B cell (primary cell): ENCODE data around the gene RGS6. TPM values are rescaled to one million over a fixed set of nuclear protein-coding genes. Genes with fewer than 3 reads are reported as not detected.
A peak's percentile ranks its signal among the peaks of the same experiment; 100 is the strongest.

Experiments used
- ATAC-seq: fragments of 200-7000 bp; cut with Tn5 transposase; one replicate; pipeline ENCODE4 v1.10.0; 2021; ENCODE audit warnings: low read depth, mild to moderate bottlenecking, moderate number of reproducible peaks, moderate library complexity
- CTCF ChIA-PET: fragments of 350-600 bp; sonication (Branson Sonifier 250); formaldehyde crosslinking; loops from one replicate; lab custom pipeline; 2021; ENCODE audit warnings: antibody characterized with exemption, inconsistent platforms; lab: Charles Lee
- POLR2A ChIA-PET: fragments of 350-600 bp; sonication (Branson Sonifier 250); formaldehyde crosslinking; loops from one replicate; lab custom pipeline; 2021; ENCODE audit warnings: antibody characterized with exemption; lab: Charles Lee
- DNase-seq: peaks from one replicate; pipeline ENCODE4 v3.0.0; 2013
- H2AFZ ChIP-seq: 2 replicates; pipeline ENCODE4 v1.6.1; 2012; ENCODE audit warnings: mild to moderate bottlenecking, low read depth, low read length; ENCODE audit not compliant: insufficient read depth, poor library complexity, severe bottlenecking
- H3K27ac ChIP-seq, 2 donors: 1 replicate in 1 of 2; 2 replicates in 1 of 2; pipeline ENCODE4 v1.5.1; 2012 to 2013; ENCODE audit warnings: low read length in 2 of 2, mild to moderate bottlenecking in 2 of 2, moderate library complexity in 1 of 2
- H3K27me3 ChIP-seq, 4 experiments: fragments of 200-600 bp in 1 of 4; sonication (generic) in 1 of 4; replicated peaks in 1 of 4; 1 replicate in 2 of 4; 2 replicates in 2 of 4; pipeline versions ENCODE4 v1.6.1 to v1.7.0; 2013 to 2016; ENCODE audit warnings: low read length in 3 of 4, mild to moderate bottlenecking in 2 of 4, mixed read lengths in 1 of 4, moderate library complexity in 1 of 4; ENCODE audit not compliant: insufficient read depth in 4 of 4, control insufficient read depth in 3 of 4; ENCODE audit errors: control extremely low read depth in 1 of 4
- H3K36me3 ChIP-seq, 2 experiments: replicated peaks in 1 of 2; 1 replicate in 1 of 2; 2 replicates in 1 of 2; pipeline versions ENCODE4 v1.6.1 to v1.7.1; 2013; ENCODE audit warnings: low read length in 1 of 2; ENCODE audit not compliant: insufficient read depth in 2 of 2, control insufficient read depth in 1 of 2; ENCODE audit errors: control extremely low read depth in 1 of 2, extremely low read depth in 1 of 2
- H3K4me1 ChIP-seq, 2 donors: fragments of 200-600 bp in 1 of 2; sonication (generic) in 1 of 2; 1 replicate in 1 of 2; 2 replicates in 1 of 2; pipeline versions ENCODE4 v1.5.1 to v1.6.1; 2013 to 2017; ENCODE audit warnings: low read length in 2 of 2; ENCODE audit not compliant: control insufficient read depth in 2 of 2, insufficient read depth in 2 of 2
- H3K4me2 ChIP-seq: replicated peaks from 2 replicates; pipeline ENCODE3; 2012; ENCODE audit warnings: mild to moderate bottlenecking, low read depth, low read length; ENCODE audit not compliant: poor library complexity, severe bottlenecking
- H3K4me3 ChIP-seq, 5 experiments: fragments of 200-600 bp in 1 of 5; sonication (generic) in 1 of 5; 1 replicate in 3 of 5; 2 replicates in 2 of 5; pipeline versions ENCODE4 v1.5.1 to v1.7.0; 2011 to 2016; ENCODE audit warnings: low read length in 4 of 5, mild to moderate bottlenecking in 4 of 5, low read depth in 2 of 5, control low read depth in 1 of 5, moderate library complexity in 1 of 5; ENCODE audit not compliant: insufficient read depth in 1 of 5; ENCODE audit errors: control extremely low read depth in 1 of 5, extremely low read depth in 1 of 5
- H3K79me2 ChIP-seq: fragments of 200-600 bp; sonication (generic); one replicate; pipeline ENCODE4 v1.6.0; 2016; ENCODE audit warnings: low read length; ENCODE audit not compliant: control insufficient read depth, insufficient read depth
- H3K9ac ChIP-seq: fragments of 200-600 bp; sonication (generic); 2 replicates; pipeline ENCODE4 v1.6.1; 2017; ENCODE audit warnings: mild to moderate bottlenecking, low read length, moderate library complexity
- H3K9me3 ChIP-seq, 3 donors: one replicate each; pipeline versions ENCODE4 v1.6.1 to v1.7.1; 2013; ENCODE audit warnings: low read length in 2 of 3; ENCODE audit not compliant: control insufficient read depth in 2 of 3, insufficient read depth in 1 of 3; ENCODE audit errors: control extremely low read depth in 1 of 3
- H4K20me1 ChIP-seq: 2 replicates; pipeline ENCODE4 v1.6.0; 2012; ENCODE audit warnings: mild to moderate bottlenecking, low read length; ENCODE audit not compliant: insufficient read depth, control insufficient read depth, poor library complexity, severe bottlenecking
- H3K27ac Mint-ChIP-seq: one replicate; pipeline ENCODE4 v1.8.0; 2021; ENCODE audit warnings: mixed read lengths
- H3K27me3 Mint-ChIP-seq: one replicate; pipeline ENCODE4 v1.8.0; 2021; ENCODE audit warnings: mixed read lengths
- H3K4me1 Mint-ChIP-seq: one replicate; pipeline ENCODE4 v1.8.0; 2021; ENCODE audit warnings: mixed read lengths
- H3K4me3 Mint-ChIP-seq: one replicate; pipeline ENCODE4 v1.8.0; 2021; ENCODE audit warnings: mixed read lengths
- H3K9me3 Mint-ChIP-seq: one replicate; pipeline ENCODE4 v1.8.0; 2022; ENCODE audit warnings: mixed read lengths; ENCODE audit not compliant: insufficient read depth
- CTCF ChIP-seq: fragments of 200-600 bp; IDR thresholded peaks from one replicate; pipeline ENCODE4 v1.8.0; 2022; ENCODE audit warnings: antibody characterized with exemption, mild to moderate bottlenecking
- EZH2 ChIP-seq: IDR thresholded peaks from 2 replicates; pipeline ENCODE4 v1.6.1; 2012; ENCODE audit warnings: borderline replicate concordance, low read depth, mild to moderate bottlenecking, moderate library complexity, low read length; ENCODE audit not compliant: insufficient read depth, poor library complexity, severe bottlenecking
- WGBS: methylation state at CpG from one replicate; pipeline ENCODE4 v1.1.5; 2013; ENCODE audit warnings: missing lambda C conversion rate; ENCODE audit not compliant: insufficient coverage; 5-methylcytosine and 5-hydroxymethylcytosine counted together
- intact Hi-C: fragments of 100-400 bp; cut with micrococcal nuclease; formaldehyde crosslinking; loops from one replicate; pipeline ENCODE4 v1.10.0; 2022
- polyA plus RNA-seq: library from polyadenylated mRNA; depleted of rRNA; stranded (reverse); fragments of >200 nt; gene quantifications from 2 replicates; pipeline ENCODE4 v1.2.3, GENCODE V29; 2012
- total RNA-seq, 2 donors: library from RNA; stranded (reverse); fragments of 120-200 nt in 1 of 2; gene quantifications; 1 replicate in 1 of 2; 2 replicates in 1 of 2; pipeline versions ENCODE4 v1.2.3 to v1.2.4, GENCODE V29; 2013 to 2022

The RGS6 gene
- total and polyA plus RNA-seq, 2 donors (not counting 1 experiment from before 2014, with no cell fraction given), result 0.07 TPM; not detected in 1

DNA sequence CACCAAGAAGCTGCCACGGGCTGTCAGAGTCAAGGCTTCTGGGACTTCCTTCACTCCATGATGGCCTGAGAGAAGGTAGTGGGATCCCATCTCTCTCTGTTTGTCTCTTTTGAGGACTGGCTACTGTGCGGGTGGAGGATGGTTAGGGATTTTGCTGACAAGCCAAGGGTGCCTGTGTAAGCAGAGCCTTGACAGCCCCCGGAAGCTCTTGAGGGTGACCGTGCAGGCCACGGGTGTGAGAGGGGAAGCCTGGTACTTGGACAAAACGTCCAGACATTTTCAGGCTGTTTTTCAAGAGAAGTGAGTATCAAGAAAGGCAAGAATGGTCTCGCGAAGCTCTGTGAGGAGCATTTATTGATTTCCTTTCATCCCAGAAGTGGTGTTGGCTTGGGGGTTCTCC, 609.3 kb downstream of the RGS6 start:
- Mint-ChIP-seq H3K27ac (no peak overlapping the region), H3K4me3 (no peak overlapping the region), H3K9me3 (no peaks in the 10 kb centered on the region), H3K27me3 (no peaks in the 10 kb centered on the region), H3K4me1 (peaks cover 72% of the 10 kb centered on the region)
- H3K4me2 ChIP-seq, result no peak overlapping the region
- H3K9me3 ChIP-seq, result peaks cover 0 to 8% (median 0%) of the 10 kb centered on the region in 3 donors
- H3K27ac ChIP-seq, result no peak overlapping the region
- DNase-seq (no peak), ATAC-seq (no peak)
- no peak for TF ChIP-seq EZH2
- no peak for TF ChIP-seq CTCF
- no peak overlapping the region for H3K4me3 ChIP-seq
- no peaks in the 10 kb centered on the region for H3K27me3 ChIP-seq
- no peaks in the 10 kb centered on the region for H4K20me1 ChIP-seq
- no peaks in the 10 kb centered on the region for H3K36me3 ChIP-seq
- CTCF ChIA-PET, result interaction anchor here (1.3 kb wide), 1 partner anchor 367 kb away, joined by 4 read pairs; no protein-coding TSS in a partner anchor
- POLR2A ChIA-PET, result no interaction called here
- peaks cover 62 to 79% of the 10 kb centered on the region in 2 donors for H3K4me1 ChIP-seq
- H2AFZ ChIP-seq, result no peak overlapping the region
- no peak overlapping the region for H3K9ac ChIP-seq
- 96% methylated on average over 8 of the region's 8 CpGs for WGBS
- intact Hi-C loops, result no loop called here
- H3K79me2 ChIP-seq, result no peaks in the 10 kb centered on the region

DNA sequence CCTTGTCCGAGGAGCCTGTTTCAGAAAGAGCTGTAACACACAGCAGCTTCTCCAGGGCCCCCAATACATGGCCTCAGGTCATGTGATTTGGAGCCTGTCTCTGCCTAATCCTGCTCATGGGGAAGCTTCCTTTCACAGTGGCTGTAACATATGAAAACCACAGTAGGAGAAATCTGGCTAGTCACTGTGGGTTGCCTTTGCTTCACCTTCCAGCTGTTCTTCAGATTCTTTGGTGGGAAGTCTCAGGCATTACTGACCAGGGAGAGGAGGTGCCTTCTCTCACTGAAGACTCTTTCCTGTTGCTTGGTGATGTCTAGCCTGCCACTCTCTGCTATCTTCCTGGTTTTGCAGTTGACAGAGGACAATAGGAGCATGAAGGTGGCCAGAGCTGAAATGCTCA, 611.1 kb downstream of the RGS6 start:
- Histone ChIP-seq H3K9ac (no peak overlapping the region), H3K36me3 (no peaks in the 10 kb centered on the region), H3K9me3 (peaks cover 0 to 8% (median 0%) of the 10 kb centered on the region in 3 donors), H4K20me1 (no peaks in the 10 kb centered on the region), H3K27me3 (no peaks in the 10 kb centered on the region), H3K4me3 (no peak overlapping the region), H3K79me2 (no peaks in the 10 kb centered on the region), H3K4me2 (no peak overlapping the region), H3K4me1 (peaks cover 68 to 79% of the 10 kb centered on the region in 2 donors), H2AFZ (no peak overlapping the region), H3K27ac (no peak overlapping the region)
- Mint-ChIP-seq H3K4me1 (peaks cover 73% of the 10 kb centered on the region), H3K27me3 (no peaks in the 10 kb centered on the region), H3K27ac (peak overlapping the region; percentile 71), H3K4me3 (no peak overlapping the region), H3K9me3 (no peaks in the 10 kb centered on the region)
- WGBS, result 87% methylated on average over 1 of the region's 1 CpG
- POLR2A ChIA-PET, result no interaction called here
- TF ChIP-seq EZH2 (no peak), CTCF (no peak)
- DNase-seq, result no peak
- no peak for ATAC-seq
- CTCF ChIA-PET, result interaction anchor here (1.1 to 1.7 kb wide), 3 partner anchors 15 to 28 kb away, joined by 3 to 4 read pairs (median 3); no protein-coding TSS in a partner anchor
- intact Hi-C loops, result no loop called here
